HCT116 (cell line): Measurements from ENCODE around the gene IFNA1.

Source experiments
- POLR2A ChIP-seq: IDR thresholded peaks from 2 replicates; pipeline ENCODE4 v1.7.0; 2011; ENCODE audit warnings: borderline replicate concordance; ENCODE audit not compliant: insufficient read depth, insufficient read length; ENCODE audit errors: extremely low read depth
- RAD21 ChIP-seq: IDR thresholded peaks from 2 replicates; pipeline ENCODE4 v1.6.1; 2012; ENCODE audit warnings: low read depth, mild to moderate bottlenecking
- TF ChIP-seq, protein P1 (sequence below): IDR thresholded peaks from 2 replicates; pipeline ENCODE4 v1.6.1; 2012
- TF ChIP-seq, protein P2 (sequence below), 3 experiments: fragments of 200-600 bp in 1 of 3; sonication (generic) in 1 of 3; IDR thresholded peaks in 2 of 3; conservative IDR thresholded peaks in 1 of 3; 2 replicates each; pipeline ENCODE4 v1.5.1; 2012 to 2017; ENCODE audit warnings: low read depth in 2 of 3, low read length in 2 of 3, antibody characterized with exemption in 1 of 3, borderline replicate concordance in 1 of 3, control low read depth in 1 of 3, mild to moderate bottlenecking in 1 of 3, mixed read lengths in 1 of 3, mixed run types in 1 of 3, moderate library complexity in 1 of 3; ENCODE audit not compliant: insufficient read depth in 1 of 3

DNA sequence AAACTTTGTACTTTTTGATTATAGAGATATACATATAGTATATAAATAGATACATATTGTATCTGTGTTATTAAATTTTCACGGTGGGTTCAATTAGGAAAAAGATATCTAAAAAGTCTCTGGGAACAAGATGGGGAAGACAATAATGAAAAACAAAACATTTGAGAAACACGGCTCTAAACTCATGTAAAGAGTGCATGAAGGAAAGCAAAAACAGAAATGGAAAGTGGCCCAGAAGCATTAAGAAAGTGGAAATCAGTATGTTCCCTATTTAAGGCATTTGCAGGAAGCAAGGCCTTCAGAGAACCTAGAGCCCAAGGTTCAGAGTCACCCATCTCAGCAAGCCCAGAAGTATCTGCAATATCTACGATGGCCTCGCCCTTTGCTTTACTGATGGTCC lies at the start of gene IFNA1:
- no peak for TF ChIP-seq RAD21
- TF ChIP-seq, protein P1, sequence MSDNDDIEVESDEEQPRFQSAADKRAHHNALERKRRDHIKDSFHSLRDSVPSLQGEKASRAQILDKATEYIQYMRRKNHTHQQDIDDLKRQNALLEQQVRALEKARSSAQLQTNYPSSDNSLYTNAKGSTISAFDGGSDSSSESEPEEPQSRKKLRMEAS, result no peak
- TF ChIP-seq POLR2A, result no peak
- TF ChIP-seq, protein P2, sequence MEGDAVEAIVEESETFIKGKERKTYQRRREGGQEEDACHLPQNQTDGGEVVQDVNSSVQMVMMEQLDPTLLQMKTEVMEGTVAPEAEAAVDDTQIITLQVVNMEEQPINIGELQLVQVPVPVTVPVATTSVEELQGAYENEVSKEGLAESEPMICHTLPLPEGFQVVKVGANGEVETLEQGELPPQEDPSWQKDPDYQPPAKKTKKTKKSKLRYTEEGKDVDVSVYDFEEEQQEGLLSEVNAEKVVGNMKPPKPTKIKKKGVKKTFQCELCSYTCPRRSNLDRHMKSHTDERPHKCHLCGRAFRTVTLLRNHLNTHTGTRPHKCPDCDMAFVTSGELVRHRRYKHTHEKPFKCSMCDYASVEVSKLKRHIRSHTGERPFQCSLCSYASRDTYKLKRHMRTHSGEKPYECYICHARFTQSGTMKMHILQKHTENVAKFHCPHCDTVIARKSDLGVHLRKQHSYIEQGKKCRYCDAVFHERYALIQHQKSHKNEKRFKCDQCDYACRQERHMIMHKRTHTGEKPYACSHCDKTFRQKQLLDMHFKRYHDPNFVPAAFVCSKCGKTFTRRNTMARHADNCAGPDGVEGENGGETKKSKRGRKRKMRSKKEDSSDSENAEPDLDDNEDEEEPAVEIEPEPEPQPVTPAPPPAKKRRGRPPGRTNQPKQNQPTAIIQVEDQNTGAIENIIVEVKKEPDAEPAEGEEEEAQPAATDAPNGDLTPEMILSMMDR (IDR thresholded peaks at IDR 0.05 in 2 of 3, conservative IDR thresholded peaks at IDR 0.05 in 1 of 3; ENCODE audit: borderline replicate concordance in 1 of 3, insufficient read depth in 1 of 3, low read depth in 2 of 3, low read length in 2 of 3), result no peak
